GM12873 (cell line): ENCODE data around the gene CLSTN2.

Experiments used
- TF ChIP-seq, protein P1 (sequence below): IDR thresholded peaks from 2 replicates; pipeline ENCODE4 v1.5.1; 2012; ENCODE audit warnings: low read depth, mild to moderate bottlenecking, moderate library complexity, low read length, control low read depth; ENCODE audit not compliant: insufficient read depth; ENCODE audit errors: missing control alignments

Gene CLSTN2

DNA sequence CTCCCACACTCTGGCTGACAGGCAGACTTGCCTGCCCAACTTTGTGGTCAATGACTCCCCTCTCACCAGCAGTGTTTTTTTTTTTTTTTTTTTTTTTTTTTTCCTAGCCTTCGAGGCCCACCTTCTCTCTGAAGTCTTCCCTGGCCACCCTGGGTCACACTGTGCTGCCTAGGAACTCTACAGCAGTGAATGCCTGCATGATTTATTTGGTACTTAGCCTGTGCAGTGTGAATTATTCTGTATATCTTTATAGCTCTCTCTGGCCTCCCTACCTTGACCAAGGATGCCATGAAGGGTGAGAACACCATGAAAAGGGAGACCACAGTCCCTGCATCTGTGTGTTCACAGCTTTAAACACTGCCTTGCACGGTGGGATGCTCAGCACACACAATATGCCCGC is 141.6 kb downstream of the CLSTN2 start:
- TF ChIP-seq, protein P1, sequence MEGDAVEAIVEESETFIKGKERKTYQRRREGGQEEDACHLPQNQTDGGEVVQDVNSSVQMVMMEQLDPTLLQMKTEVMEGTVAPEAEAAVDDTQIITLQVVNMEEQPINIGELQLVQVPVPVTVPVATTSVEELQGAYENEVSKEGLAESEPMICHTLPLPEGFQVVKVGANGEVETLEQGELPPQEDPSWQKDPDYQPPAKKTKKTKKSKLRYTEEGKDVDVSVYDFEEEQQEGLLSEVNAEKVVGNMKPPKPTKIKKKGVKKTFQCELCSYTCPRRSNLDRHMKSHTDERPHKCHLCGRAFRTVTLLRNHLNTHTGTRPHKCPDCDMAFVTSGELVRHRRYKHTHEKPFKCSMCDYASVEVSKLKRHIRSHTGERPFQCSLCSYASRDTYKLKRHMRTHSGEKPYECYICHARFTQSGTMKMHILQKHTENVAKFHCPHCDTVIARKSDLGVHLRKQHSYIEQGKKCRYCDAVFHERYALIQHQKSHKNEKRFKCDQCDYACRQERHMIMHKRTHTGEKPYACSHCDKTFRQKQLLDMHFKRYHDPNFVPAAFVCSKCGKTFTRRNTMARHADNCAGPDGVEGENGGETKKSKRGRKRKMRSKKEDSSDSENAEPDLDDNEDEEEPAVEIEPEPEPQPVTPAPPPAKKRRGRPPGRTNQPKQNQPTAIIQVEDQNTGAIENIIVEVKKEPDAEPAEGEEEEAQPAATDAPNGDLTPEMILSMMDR: no peak

DNA sequence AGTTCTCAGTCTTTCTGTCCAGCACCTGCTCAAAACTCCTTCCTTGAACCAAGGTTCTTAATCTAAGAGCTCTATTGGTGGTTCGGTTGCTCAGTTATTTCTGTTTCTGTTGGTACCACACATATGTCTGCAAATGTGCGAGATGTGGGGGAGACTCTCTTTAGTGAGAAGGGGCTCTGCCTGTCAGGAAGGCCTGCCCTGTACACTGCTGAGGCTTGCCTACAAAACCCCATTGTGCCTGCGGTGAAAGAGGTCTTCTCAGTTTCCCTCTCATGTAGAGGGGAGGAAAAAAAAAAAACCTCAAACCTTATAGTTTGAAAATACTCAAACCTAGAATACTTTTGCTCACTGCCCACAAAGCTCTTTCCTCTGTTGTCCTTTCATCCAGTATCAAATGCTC is 142.4 kb downstream of the CLSTN2 start:
- TF ChIP-seq, protein P1: no peak

DNA sequence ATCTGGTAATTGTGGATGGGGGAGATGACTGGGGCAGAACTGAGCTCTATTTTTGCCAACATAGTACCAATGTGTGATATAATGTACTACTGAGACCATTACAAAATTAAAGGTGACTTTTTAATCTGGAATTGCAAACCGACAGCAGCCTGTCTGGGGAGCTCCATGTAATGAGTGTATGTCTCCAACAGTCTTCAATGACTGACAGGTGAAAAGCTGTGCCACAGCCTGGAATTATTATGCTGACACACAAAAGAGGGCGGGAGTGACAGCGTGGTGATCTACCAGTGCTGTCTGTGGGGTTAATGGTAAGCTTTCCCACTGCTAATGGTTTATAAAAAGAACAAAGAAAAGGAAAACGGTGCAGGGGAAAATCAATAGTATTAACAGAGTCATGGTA is 143.4 kb downstream of the CLSTN2 start:
- TF ChIP-seq, protein P1: no peak

DNA sequence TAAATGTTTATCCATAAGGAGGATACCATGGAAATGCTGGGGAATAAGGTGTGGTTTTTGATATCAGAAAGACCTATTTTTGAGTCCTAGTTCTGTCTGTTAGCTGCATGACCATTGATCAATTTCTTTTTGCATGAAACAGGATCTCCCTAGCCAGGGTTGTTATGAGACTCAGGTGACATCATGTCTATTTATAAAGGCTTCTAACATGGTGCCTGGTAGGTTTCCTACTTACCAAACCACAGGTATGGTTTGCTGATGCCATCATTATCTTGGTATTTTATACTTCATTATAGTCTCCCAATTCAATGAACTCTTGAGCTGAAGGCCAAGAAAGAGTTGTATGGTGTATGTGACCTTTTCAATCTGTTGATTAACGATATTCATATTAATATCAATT is 144.0 kb downstream of the CLSTN2 start:
- TF ChIP-seq, protein P1: no peak

DNA sequence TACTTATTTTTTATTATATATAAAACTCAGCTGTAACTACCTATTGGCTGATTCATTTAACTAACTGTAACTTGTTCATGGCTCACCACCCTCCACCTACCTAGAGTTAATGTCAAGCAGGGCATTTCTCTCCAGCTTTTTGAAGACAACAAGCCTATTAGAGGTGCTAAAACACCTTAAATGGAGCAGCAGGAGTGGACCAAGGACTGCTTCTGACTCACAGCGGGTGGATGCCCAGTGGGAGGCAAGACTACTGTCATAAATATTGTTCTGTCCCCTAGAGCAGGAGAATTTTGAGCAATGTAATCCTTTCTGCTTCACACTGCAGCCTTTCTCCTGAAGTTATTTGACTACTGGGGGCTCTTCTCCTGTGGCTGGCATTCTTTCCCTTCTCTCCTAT is 146.9 kb downstream of the CLSTN2 start:
- TF ChIP-seq, protein P1: no peak

DNA sequence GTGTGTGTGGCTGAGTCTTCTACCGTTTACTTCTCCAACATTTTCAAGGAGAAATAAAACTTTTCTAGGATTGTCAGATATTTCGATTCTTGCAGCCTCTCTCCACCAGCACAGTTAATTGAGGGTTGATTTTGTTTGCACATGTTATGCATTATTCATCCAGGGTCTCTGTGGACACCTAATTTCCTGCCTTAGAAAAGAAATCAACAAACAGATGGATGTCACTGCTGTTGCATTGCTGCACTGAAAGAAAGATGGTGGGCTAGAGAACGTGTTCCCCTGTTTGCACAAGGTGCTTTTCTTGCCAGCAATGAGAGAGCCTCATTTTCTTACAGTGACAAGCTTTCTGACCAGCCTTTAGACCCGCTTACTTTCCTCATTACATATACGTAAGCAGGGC is 150.0 kb downstream of the CLSTN2 start:
- TF ChIP-seq, protein P1: no peak

DNA sequence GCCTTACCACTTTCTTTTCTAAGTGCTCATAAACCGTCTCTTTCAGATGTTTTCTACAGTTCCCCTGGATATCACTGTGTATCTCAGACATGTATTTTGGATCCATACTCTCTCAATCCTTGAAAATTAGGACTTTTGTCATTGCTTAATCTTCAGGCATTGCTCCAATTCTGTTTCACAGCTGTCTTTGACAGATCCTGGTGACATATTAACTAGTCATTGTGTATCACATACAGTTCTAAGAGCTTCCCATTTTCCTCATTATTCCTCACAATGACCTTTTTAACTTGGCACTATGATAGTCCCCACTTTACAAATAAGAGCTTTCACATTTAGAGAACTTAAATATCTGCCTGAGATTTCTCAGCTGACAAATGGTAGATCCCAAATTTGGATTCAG is 151.7 kb downstream of the CLSTN2 start:
- TF ChIP-seq, protein P1: no peak
